ENCODE measurements around the gene FMNL2. TPM values are rescaled to one million over a fixed set of nuclear protein-coding genes. Genes with fewer than 3 reads are reported as not detected.

Gene FMNL2
- total and polyA plus RNA-seq, 8 donors: 7.8 to 100.0 (median 36.5) TPM

DNA sequence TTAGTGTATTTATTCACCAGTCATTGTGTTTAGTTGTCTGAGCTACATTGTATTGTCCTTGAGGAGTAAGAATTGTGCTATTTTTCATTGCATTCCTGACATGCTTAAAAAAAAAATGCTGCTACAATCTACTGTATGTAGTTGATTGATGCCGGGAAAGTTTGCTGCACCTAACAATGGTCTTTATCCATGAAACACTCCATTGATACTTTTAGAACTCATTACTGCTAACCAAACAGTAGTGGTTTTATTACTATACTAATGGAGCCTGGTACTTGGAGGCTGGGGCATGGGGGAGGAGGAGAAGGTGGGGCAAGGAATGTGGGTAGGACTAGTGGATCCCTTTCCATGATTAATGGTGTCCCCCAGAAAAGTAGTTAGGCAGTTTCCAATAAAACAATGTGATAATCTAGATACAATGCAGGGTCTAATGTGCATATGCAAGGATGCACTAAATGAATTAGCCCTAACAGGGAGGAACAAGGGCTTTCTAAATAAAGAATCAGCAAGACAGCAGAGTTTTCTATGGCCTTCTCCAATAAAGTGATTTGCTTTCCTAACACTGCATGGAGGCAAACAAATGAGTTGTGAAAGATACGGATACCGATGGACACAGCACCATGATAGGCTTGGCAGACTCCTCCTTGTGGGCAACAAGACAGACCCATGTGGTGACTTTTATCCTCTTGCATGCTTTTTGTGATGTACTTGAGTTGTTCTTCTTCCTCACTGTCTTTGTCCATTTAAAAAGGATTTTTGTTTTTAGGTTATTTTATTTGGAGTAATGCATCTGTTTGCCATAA is 78.5 kb downstream of the FMNL2 start:
- Histone ChIP-seq H3K27me3 (no peaks in the 10 kb centered on the region), H3K9me3 (no peaks in the 10 kb centered on the region), H3K4me1 (peaks cover 14 to 42% (median 25%) of the 10 kb centered on the region in 4 donors), H3K4me3 (no peak overlapping the region), H3K27ac (no peak overlapping the region), H3K36me3 (no peaks in the 10 kb centered on the region)
- intact Hi-C loops (cut with DNase I; ENCODE audit: low total_unique reads): no loop called here
- DNase-seq: no peak
- WGBS, 5 donors: 72 to 89% (median 78%) methylated on average over 3 of the region's 3 CpGs
- TF ChIP-seq POLR2AphosphoS5 (IDR thresholded peaks at IDR 0.05) (no peak), EP300 (IDR thresholded peaks at IDR 0.05) (no peak), POLR2A (IDR thresholded peaks at IDR 0.05) (no peak)
- TF ChIP-seq, protein P1, sequence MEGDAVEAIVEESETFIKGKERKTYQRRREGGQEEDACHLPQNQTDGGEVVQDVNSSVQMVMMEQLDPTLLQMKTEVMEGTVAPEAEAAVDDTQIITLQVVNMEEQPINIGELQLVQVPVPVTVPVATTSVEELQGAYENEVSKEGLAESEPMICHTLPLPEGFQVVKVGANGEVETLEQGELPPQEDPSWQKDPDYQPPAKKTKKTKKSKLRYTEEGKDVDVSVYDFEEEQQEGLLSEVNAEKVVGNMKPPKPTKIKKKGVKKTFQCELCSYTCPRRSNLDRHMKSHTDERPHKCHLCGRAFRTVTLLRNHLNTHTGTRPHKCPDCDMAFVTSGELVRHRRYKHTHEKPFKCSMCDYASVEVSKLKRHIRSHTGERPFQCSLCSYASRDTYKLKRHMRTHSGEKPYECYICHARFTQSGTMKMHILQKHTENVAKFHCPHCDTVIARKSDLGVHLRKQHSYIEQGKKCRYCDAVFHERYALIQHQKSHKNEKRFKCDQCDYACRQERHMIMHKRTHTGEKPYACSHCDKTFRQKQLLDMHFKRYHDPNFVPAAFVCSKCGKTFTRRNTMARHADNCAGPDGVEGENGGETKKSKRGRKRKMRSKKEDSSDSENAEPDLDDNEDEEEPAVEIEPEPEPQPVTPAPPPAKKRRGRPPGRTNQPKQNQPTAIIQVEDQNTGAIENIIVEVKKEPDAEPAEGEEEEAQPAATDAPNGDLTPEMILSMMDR (IDR thresholded peaks at IDR 0.05): no peak

DNA sequence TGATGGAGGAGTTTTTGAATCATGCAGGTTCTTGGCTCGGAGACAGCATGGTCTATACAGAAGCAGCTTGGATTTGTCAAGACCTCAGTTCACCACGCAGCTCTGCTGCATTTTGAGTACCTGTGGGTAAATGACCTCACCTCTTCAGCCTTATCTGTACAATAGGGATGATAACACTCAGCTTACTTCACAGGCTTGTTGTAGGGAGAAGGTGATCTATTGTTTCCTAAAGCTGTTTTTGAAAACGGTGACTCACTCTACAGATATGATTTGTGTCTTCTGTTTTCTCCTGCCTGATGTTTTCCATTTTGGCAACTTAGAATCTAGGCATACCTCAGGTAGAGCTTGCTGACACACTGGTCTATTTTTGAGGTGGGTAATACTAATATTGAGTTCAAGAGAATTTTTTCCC is 80.3 kb downstream of the FMNL2 start:
- H3K9me3 ChIP-seq: no peaks in the 10 kb centered on the region
- H3K27ac ChIP-seq: peak overlapping the region in 1 of 5 donors; percentile 30
- no peaks in the 10 kb centered on the region for H3K27me3 ChIP-seq
- TF ChIP-seq POLR2AphosphoS5 (IDR thresholded peaks at IDR 0.05) (peak in 2 of 3 donors; percentile 44 to 45), EP300 (IDR thresholded peaks at IDR 0.05) (no peak)
- peak in 1 of 2 donors; percentile 63 for DNase-seq
- 18 to 47% (median 29%) methylated on average over 3 of the region's 3 CpGs for WGBS, 5 donors
- intact Hi-C loops (cut with DNase I; ENCODE audit: low total_unique reads): no loop called here
- H3K4me1 ChIP-seq: peaks cover 13 to 44% (median 23%) of the 10 kb centered on the region in 4 donors
- no peak overlapping the region for H3K4me3 ChIP-seq
- no peaks in the 10 kb centered on the region for H3K36me3 ChIP-seq

DNA sequence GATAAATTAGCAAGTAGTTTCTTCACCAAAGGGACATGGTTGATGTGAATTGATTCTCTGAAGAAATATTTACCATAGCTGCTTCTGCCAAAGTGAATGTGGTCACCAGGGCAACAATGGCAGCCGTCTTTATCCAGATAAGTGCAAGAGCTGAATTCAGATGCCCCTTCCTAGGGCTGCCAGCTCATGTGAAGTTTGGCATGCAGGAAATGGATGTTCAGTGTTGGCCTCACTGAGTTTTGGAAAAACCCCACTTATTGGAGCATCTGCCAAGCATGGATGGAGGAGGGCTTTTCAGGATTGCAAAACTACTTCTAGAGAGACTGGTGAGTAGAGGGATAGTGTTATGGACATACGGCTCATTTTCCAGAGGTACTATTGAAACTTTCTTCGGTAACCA is 80.8 kb downstream of the FMNL2 start:
- H3K27me3 ChIP-seq: no peaks in the 10 kb centered on the region
- H3K27ac ChIP-seq: peak overlapping the region in 1 of 5 donors; percentile 30
- peaks cover 8 to 43% (median 21%) of the 10 kb centered on the region in 4 donors for H3K4me1 ChIP-seq
- DNase-seq: no peak
- intact Hi-C loops (cut with DNase I; ENCODE audit: low total_unique reads): no loop called here
- no peak overlapping the region for H3K4me3 ChIP-seq
- TF ChIP-seq EP300 (IDR thresholded peaks at IDR 0.05) (no peak), POLR2AphosphoS5 (IDR thresholded peaks at IDR 0.05) (no peak), POLR2A (IDR thresholded peaks at IDR 0.05) (no peak)
- TF ChIP-seq, protein P1 (IDR thresholded peaks at IDR 0.05): no peak
- 74 to 83% (median 80%) methylated on average over 3 of the region's 3 CpGs for WGBS, 5 donors
- H3K9me3 ChIP-seq: no peaks in the 10 kb centered on the region
- no peaks in the 10 kb centered on the region for H3K36me3 ChIP-seq

DNA sequence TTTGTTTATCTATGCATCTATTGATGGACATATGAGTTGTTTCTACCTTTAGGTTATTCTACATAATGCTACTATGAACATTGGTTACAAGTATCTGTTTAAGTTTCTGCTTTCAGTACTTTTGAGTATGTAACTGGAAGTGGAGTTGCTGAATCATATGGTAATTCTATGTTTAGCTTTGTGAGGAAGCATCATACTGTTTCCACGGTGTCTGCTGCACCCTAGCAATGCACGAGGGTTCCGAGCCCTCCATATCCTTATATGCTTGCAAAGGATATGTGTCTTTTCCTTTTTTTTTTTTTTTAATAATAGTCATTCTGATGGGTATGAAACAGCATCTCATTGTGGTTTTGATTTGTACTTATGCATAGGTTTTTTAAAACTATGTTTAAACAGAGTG is 83.7 kb downstream of the FMNL2 start:
- TF ChIP-seq EP300 (IDR thresholded peaks at IDR 0.05) (no peak), POLR2AphosphoS5 (IDR thresholded peaks at IDR 0.05) (no peak), POLR2A (IDR thresholded peaks at IDR 0.05) (no peak)
- TF ChIP-seq, protein P1 (IDR thresholded peaks at IDR 0.05): no peak
- Histone ChIP-seq H3K4me3 (no peak overlapping the region), H3K36me3 (no peaks in the 10 kb centered on the region), H3K4me1 (peaks cover 8 to 46% (median 29%) of the 10 kb centered on the region in 4 donors), H3K27ac (no peak overlapping the region), H3K9me3 (no peaks in the 10 kb centered on the region), H3K27me3 (no peaks in the 10 kb centered on the region)
- WGBS, 5 donors: 49 to 76% (median 65%) methylated on average over 3 of the region's 3 CpGs
- peak in 1 of 2 donors; percentile 52 for DNase-seq
- intact Hi-C loops (cut with DNase I; ENCODE audit: low total_unique reads): no loop called here

DNA sequence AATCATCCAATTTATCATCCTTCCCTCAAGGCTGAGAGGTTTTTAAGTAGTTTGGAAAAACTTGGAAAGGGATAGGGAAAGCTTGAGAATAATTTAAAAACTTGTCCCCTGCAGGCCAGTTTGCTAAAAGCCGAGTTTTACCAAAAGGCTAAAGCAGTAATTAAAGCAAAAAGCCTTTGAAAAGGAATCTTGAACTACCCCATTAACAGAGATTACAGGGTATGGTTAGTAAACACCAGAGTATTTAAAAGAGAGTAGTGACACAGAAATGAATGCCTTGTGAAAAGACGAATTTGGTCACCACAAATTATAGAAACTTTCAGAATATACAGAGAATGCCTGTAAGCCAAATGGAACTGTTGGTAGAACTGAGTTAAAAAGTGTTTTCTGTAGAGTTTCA is 85.0 kb downstream of the FMNL2 start:
- Histone ChIP-seq H3K4me3 (no peak overlapping the region), H3K36me3 (no peaks in the 10 kb centered on the region), H3K27ac (peak overlapping the region in 1 of 5 donors; percentile 73), H3K4me1 (peaks cover 8 to 40% (median 26%) of the 10 kb centered on the region in 4 donors), H3K9me3 (no peaks in the 10 kb centered on the region), H3K27me3 (no peaks in the 10 kb centered on the region)
- WGBS, 5 donors: 63 to 78% (median 68%) methylated on average over 2 of the region's 2 CpGs
- no peak for DNase-seq
- intact Hi-C loops (cut with DNase I; ENCODE audit: low total_unique reads): no loop called here
- TF ChIP-seq, protein P1 (IDR thresholded peaks at IDR 0.05): no peak
- TF ChIP-seq POLR2A (IDR thresholded peaks at IDR 0.05) (no peak), EP300 (IDR thresholded peaks at IDR 0.05) (no peak), POLR2AphosphoS5 (IDR thresholded peaks at IDR 0.05) (no peak)

Data from stomach (tissue), 9 donors.